ENCODE measurements around the gene PKP2.

GRCh38 chr12:32906399-32907165, 10.0 kb upstream of the PKP2 start:
- no peak for TF ChIP-seq FOS (IDR thresholded peaks at IDR 0.05; ENCODE audit: low read depth, low read length)
- no peak for TF ChIP-seq CTCF (conservative IDR thresholded peaks at IDR 0.05; ENCODE audit: low read depth, low read length)
- no peak for TF ChIP-seq POLR2A (IDR thresholded peaks at IDR 0.05; ENCODE audit: low read depth, low read length)
- no peak for TF ChIP-seq RCOR1 (IDR thresholded peaks at IDR 0.05; ENCODE audit: insufficient replicate concordance, low read length)
- TF ChIP-seq MAZ (IDR thresholded peaks at IDR 0.05; ENCODE audit: borderline replicate concordance, low read depth, low read length), result no peak
- TF ChIP-seq BHLHE40 (IDR thresholded peaks at IDR 0.05; ENCODE audit: low read depth, low read length), result no peak
- no peak for TF ChIP-seq RFX5 (IDR thresholded peaks at IDR 0.05; ENCODE audit: low read depth, low read length)
- no peak for TF ChIP-seq NFE2L2 (IDR thresholded peaks at IDR 0.05; ENCODE audit: low read depth, low read length)
